Astrocyte of the spinal cord (primary cell): ENCODE measurements around the gene DEFB123.

ENCODE experiments used
- DNase-seq: peaks from one replicate; pipeline ENCODE4 v3.0.0; 2011; ENCODE audit warnings: low read depth, low spot score
- H3K4me3 ChIP-seq: 2 replicates; pipeline ENCODE4 v1.5.1; 2011; ENCODE audit warnings: low read depth, mild to moderate bottlenecking, low read length, moderate library complexity
- CTCF ChIP-seq: IDR thresholded peaks from 2 replicates; pipeline ENCODE4 v1.5.1; 2012; ENCODE audit warnings: low read depth, mild to moderate bottlenecking, low read length, inconsistent platforms
- in situ Hi-C: cut with HindIII; loops from 2 replicates; pipeline ENCODE4 v1.10.0; 2017; ENCODE audit warnings: low sequenced_read_pairs

Gene DEFB123

GRCh38 chr20:31496761-31497295 is 56.4 kb downstream of the DEFB123 start:
- DNase-seq: no peak
- no peak for TF ChIP-seq CTCF
- in situ Hi-C loops: no loop called here
- H3K4me3 ChIP-seq: no peak overlapping the region

GRCh38 chr20:31497838-31498540 is 57.6 kb downstream of the DEFB123 start:
- TF ChIP-seq CTCF: no peak
- in situ Hi-C loops: no loop called here
- DNase-seq: no peak
- no peak overlapping the region for H3K4me3 ChIP-seq
